ENCODE results near the gene GBA3. TPM values are rescaled to one million over a fixed set of nuclear protein-coding genes. Genes with fewer than 3 reads are reported as not detected.

Gene GBA3
- 0.07 TPM in 1 of 2 replicates, not detected in the other for total RNA-seq

DNA sequence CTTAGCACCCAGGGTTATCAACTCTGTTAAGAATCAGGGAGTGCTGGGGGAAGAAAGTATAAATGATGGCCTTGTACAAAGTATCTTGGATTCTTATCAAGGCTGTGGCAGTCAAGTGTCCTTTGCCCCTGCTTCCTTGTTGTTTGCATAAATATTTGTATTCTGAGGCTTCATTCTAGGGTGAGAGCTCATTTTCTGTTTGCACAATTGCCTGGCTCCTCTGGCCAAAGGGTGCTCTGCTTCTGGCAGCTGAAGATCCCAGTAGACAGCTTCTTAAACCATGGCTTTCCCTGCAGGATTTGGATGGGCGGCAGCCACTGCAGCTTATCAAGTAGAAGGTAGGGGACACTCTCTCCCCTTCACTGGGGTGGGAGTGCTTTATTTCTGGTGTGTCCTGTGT, at the start of gene GBA3:
GBA3 (plus strand) TSS at position 202 of the 400 bp plus-strand sequence.

Other genes starting within 250 kb of the GBA3 start
- gene ADGRA3, start 176.9 kb upstream of the GBA3 start, total RNA-seq, result 23.0 and 35.9 TPM in 2 replicates

Measured in smooth muscle cell of the pulmonary artery (primary cell).